C4-2B (cell line): ENCODE results near the gene COL9A3.

Experiments used
- ZFX ChIP-seq: fragments of 450-650 bp; IDR thresholded peaks from 2 replicates; pipeline ENCODE4 v1.6.1; 2017
- TF ChIP-seq, protein P1 (sequence below): fragments of 450-650 bp; conservative IDR thresholded peaks from 2 replicates; pipeline ENCODE4 v1.5.1; 2017; ENCODE audit warnings: mild to moderate bottlenecking

DNA sequence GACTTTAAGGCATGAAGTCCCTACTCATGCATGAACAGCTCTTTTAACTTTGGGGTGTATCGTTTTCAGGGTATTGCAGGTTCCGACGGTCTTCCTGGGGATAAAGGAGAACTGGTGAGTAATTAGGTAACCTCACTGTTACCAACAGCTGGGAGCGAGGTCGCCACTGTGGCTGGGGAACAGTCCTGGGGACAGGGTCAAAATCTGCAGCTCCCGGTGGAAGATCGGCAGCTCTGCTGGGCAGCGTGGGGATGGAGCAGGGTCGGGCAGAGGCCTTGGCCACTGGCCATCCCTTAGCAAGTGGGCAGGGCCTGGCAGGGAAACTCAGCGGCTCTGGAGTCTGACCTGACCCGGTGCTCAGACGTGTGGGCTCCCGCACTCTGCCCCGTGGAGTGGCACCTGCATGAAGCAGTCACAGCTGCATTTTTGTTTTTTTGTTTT is 16.1 kb downstream of the COL9A3 start:
- TF ChIP-seq, protein P1, sequence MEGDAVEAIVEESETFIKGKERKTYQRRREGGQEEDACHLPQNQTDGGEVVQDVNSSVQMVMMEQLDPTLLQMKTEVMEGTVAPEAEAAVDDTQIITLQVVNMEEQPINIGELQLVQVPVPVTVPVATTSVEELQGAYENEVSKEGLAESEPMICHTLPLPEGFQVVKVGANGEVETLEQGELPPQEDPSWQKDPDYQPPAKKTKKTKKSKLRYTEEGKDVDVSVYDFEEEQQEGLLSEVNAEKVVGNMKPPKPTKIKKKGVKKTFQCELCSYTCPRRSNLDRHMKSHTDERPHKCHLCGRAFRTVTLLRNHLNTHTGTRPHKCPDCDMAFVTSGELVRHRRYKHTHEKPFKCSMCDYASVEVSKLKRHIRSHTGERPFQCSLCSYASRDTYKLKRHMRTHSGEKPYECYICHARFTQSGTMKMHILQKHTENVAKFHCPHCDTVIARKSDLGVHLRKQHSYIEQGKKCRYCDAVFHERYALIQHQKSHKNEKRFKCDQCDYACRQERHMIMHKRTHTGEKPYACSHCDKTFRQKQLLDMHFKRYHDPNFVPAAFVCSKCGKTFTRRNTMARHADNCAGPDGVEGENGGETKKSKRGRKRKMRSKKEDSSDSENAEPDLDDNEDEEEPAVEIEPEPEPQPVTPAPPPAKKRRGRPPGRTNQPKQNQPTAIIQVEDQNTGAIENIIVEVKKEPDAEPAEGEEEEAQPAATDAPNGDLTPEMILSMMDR: no peak
- no peak for TF ChIP-seq ZFX
